Suprapubic skin (tissue), 3 donors: ENCODE data around the gene DLGAP4.

Experiments used
- POLR2A ChIP-seq, 2 donors: fragments of 450-650 bp; IDR thresholded peaks; one replicate each; pipeline ENCODE4 v1.6.1; 2017; ENCODE audit warnings: antibody characterized with exemption in 2 of 2, mild to moderate bottlenecking in 2 of 2, moderate library complexity in 2 of 2
- TF ChIP-seq, protein P1 (sequence below), 2 donors: fragments of 200-600 bp in 1 of 2; fragments of 450-650 bp in 1 of 2; sonication (generic) in 1 of 2; IDR thresholded peaks; one replicate each; pipeline ENCODE4 v1.5.1; 2016 to 2019; ENCODE audit warnings: antibody characterized with exemption in 2 of 2, mild to moderate bottlenecking in 1 of 2, moderate library complexity in 1 of 2

DNA sequence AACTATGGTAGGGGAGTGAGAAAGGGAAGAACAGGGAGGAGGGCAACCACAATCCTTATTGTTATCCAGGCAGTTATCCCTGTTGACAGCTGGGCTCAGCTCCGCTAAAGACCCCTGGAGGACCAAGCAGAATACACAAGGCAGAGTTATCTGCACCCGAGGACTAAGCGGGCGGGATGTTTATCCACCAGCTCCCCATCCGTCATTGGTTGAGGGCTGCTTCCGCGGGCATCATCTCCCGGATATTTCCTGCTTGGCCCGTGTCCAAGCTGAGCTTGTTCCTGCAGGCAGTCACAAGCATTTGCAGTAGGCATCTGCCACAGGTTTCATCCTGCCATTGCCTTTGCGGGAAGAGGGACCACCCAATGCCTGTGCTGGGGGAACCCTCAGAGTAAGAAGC, 102.1 kb downstream of the DLGAP4 start:
- no peak for TF ChIP-seq POLR2A (IDR thresholded peaks at IDR 0.05)
- TF ChIP-seq, protein P1, sequence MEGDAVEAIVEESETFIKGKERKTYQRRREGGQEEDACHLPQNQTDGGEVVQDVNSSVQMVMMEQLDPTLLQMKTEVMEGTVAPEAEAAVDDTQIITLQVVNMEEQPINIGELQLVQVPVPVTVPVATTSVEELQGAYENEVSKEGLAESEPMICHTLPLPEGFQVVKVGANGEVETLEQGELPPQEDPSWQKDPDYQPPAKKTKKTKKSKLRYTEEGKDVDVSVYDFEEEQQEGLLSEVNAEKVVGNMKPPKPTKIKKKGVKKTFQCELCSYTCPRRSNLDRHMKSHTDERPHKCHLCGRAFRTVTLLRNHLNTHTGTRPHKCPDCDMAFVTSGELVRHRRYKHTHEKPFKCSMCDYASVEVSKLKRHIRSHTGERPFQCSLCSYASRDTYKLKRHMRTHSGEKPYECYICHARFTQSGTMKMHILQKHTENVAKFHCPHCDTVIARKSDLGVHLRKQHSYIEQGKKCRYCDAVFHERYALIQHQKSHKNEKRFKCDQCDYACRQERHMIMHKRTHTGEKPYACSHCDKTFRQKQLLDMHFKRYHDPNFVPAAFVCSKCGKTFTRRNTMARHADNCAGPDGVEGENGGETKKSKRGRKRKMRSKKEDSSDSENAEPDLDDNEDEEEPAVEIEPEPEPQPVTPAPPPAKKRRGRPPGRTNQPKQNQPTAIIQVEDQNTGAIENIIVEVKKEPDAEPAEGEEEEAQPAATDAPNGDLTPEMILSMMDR (IDR thresholded peaks at IDR 0.05): no peak
